Body of pancreas (tissue), 4 donors: ENCODE data around the gene EXOSC3.

ENCODE experiments used
- POLR2A ChIP-seq, 3 donors: fragments of 450-650 bp; IDR thresholded peaks; one replicate each; pipeline ENCODE4 v1.6.1; 2016; ENCODE audit warnings: antibody characterized with exemption in 3 of 3, mild to moderate bottlenecking in 2 of 3
- TF ChIP-seq, protein P1 (sequence below), 7 experiments: fragments of 450-650 bp in 4 of 7; fragments of 200-600 bp in 3 of 7; sonication (generic) in 3 of 7; IDR thresholded peaks; one replicate each; pipeline ENCODE4 v1.5.1; 2016 to 2019; ENCODE audit warnings: antibody characterized with exemption in 7 of 7

DNA sequence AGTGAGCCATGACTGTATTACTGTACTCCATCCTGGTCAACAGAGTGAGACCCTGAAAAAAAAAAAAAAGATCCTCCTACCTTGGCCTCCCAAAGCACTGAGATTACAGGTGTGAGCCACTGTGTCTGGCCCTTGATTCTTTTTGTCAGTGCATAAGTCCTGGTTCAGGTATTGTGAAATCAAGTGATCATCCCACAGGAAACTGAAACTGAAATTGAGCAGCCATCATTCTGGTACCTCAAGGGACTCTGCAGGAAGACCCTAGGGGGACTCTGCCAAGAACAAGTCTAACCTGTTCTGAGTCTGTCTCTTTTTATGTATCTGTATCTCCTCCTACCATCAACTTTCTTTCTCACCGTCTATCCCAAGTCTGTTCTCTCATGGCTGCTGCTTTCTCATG, 13.8 kb upstream of the EXOSC3 start:
- TF ChIP-seq, protein P1, sequence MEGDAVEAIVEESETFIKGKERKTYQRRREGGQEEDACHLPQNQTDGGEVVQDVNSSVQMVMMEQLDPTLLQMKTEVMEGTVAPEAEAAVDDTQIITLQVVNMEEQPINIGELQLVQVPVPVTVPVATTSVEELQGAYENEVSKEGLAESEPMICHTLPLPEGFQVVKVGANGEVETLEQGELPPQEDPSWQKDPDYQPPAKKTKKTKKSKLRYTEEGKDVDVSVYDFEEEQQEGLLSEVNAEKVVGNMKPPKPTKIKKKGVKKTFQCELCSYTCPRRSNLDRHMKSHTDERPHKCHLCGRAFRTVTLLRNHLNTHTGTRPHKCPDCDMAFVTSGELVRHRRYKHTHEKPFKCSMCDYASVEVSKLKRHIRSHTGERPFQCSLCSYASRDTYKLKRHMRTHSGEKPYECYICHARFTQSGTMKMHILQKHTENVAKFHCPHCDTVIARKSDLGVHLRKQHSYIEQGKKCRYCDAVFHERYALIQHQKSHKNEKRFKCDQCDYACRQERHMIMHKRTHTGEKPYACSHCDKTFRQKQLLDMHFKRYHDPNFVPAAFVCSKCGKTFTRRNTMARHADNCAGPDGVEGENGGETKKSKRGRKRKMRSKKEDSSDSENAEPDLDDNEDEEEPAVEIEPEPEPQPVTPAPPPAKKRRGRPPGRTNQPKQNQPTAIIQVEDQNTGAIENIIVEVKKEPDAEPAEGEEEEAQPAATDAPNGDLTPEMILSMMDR (IDR thresholded peaks at IDR 0.05): no peak
- no peak for TF ChIP-seq POLR2A (IDR thresholded peaks at IDR 0.05)
